Measurements from ENCODE around the gene TUBB4A.

The TUBB4A gene

DNA sequence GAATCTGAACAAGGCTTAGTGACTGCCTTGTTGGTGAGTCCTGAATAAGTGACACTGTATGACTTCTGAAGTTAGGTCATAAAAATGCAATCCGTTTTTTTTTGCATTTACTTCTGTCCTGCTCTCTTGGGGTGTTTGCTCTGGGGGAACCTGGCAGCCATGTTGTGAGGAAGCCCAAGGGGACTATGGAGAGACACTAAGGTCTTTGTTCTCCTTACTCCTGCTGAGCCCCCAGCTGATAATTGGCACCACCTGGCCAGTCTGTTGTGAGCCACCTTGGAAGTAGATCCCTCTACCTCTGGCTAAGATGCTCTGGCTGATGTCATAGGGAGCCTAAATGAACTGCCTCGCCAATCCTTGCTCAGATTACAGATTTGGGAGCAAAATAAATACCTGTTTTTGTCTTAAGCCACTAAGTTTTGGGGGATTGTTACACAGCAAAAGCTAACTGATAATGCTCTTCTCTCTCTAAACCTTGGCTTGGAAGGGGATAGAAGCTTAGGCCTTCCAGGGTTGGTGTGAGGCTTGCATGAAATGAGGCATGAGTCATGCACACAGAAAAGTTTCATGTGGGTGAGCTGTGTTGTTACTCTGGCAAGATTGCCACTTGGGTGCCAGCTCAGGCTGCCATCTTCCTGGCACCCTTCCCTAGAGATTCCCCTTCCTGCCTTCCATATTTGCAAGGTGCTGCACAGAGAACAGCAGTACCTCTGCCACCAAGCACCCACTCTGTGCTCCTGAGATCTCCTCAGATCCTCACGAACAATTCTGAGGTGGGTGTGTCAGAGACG, 10.1 kb downstream of the TUBB4A start:
- no peak for DNase-seq

- DNase-seq: no peak
Observed at GRCh38 chr19:6490134-6490533, 12.0 kb downstream of the TUBB4A start.

DNA sequence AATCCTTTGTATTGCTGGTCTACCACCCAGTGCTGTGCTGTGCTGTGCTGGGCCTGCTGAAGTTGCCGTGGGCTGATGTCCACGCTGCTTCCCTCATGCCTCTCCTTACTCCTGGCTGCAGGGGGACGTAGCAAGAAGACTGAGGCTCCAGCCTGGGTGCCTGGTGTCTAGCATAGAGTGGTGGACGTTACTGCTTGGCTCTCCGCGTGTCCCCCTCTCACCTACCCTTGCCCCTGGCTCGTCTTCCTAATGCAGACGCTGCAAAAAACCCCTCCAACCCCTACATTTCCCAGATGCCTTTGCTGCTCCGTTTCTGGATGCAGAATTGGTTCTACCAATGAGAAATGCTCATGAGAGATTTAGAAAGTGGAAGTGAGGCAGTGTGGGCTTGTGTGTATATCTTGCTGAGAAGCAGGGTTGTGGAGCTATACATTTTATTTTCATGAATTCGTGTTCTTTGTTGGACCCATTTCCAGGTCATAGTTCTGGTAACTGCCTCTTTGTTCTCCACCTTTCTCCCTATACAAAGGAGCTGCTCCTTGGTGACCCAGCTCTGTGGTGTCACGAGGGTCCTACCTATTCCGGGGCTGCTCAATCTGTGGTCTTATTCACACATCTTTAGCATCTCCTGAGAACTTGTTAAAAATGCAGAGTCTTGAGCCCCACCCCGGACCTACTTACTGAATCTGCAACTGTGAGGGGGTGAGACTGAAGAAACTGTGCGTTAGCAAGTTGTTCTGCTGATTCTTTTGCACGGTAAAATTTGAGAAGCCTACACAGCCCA, 12.6 kb downstream of the TUBB4A start:
- DNase-seq: peak; percentile 33

DNA sequence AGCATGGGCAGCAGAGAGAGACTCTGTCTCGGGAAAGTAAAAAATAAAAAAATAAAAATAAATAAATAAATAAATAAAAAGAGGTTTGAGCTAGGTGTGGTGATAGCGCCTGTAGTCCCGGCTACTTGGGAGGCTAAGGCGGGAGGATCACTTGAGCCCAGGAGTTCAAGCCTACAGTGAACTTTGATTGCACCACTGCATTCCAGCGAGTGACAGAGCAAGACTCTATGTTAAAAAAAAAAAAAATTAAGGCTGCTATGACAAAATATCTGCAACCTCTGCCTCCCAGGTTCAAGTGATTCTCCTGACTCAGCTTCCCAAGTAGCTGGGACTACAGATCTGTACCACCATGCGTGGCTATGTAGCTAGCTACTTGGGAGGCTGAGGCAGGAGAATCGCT, 17.3 kb downstream of the TUBB4A start:
- DNase-seq: no peak

- DNase-seq: no peak
Observed at GRCh38 chr19:6484230-6484629, 17.9 kb downstream of the TUBB4A start.

DNA sequence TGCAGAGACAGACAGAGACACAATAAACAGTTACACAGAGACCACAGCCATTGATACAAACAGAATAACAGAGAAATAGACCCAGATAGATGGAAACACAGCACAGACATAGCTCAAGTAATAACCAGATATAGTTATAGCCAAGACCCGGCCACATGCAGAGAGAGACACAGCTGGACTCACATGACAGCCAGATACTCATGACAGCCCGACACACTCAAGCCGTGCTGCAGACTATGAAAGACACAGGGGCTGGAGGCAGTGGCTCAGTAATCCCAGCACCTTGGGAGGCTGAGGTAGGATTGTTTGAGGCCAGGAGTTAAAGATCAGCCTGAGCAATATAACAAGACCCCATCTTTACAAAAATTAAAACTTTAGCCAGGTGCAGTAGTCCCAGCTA, 18.9 kb downstream of the TUBB4A start:
- DNase-seq: no peak

GRCh38 chr19:6482343-6482686, 19.8 kb downstream of the TUBB4A start:
- no peak for DNase-seq

DNA sequence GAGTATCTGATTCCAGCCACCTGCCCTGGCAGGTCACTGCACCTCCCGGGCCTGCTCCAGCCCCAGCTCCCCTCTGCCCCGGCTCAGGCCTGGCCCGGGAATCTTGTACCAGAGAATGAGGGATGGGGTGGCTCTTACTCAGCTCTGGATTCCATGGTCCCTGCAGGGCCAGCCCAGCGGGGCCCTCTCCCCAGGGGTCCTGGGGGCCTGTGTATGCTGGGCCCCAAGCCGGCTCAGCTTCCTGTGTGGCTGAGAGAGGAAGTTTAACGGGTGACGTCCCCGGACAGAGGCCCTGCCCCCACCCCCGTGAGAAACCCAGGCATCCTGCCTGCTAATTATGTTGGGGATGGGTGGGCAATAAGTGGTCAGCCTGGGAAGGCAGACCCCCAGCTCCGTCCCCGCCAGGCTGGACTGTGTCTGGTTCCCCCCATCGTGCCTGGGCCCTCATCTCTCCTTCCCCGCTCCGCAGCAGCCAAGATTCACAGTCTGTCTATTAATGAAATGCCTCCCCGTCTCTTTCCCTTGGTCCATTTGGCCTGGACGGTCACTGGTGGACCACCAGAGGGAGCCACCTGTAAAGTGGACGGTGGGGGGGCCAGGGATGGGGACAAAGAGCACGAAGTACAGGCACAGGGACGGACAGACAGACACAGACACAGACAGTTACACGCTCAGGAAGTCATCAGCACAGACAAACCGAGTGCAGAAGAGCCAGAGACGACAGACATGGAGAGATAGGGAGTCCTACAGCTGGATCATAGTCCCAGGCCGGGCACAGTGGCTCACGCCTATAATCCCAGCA, 20.4 kb downstream of the TUBB4A start, which contains the start of gene DENND1C:
DENND1C (minus strand) TSS at position 247 of the 802 bp plus-strand sequence; CDS start at position 155, 92 bp downstream.
- peak; percentile 78 for DNase-seq

GRCh38 chr19:6480848-6481415, 21.2 kb downstream of the TUBB4A start:
- peak; percentile 31 for DNase-seq

DNA sequence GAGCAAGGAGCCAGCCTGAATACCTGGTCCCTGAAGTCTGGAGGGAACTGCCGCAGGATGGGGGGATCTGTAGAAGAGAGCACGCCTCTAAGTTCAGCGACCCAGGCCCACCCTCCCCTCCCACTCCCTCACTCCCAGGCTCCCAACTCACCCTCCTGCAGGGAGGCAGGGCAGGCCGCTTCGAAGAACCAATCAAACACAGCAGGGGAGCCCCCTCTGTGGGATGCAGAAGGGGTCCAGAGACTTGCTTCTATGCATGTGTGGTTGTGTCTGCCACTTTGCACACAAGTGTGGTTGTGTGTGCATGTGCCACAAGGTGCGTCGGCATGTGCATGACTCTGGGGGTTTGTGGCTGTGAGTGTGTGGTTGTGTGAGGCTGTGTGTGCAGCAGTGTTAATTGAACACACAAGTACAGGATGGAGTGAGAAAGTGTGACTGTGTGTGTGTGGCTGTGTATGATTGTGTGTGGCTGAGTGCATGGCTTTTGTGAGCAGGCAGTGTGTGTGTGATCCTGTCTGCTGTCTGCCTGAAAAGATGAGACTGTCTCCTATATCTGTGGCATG, 22.2 kb downstream of the TUBB4A start:
- DNase-seq: no peak

DNA sequence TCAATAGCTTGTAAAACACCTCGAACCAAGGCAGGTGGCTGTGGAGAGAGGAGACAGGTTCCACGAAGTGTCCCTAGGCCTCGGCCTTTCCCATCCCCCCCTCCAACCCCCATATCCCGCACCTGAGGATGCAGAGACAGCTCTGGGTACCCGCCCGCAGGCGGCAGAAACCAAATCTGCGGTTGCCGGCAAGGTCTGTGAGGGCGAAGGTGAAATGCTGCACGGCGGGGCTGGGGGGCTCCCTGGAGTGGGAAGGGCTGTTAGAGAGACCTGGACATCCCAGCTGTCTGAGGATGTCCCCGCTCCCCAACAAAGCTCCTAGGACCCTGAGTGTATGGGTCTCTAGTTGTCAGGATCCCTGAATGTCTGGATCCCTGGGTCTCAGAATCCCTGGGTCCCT, 23.3 kb downstream of the TUBB4A start:
- DNase-seq: no peak

- no peak for DNase-seq
Observed at GRCh38 chr19:6476896-6477431, 25.1 kb downstream of the TUBB4A start.

GRCh38 chr19:6476155-6476895, 25.8 kb downstream of the TUBB4A start:
- DNase-seq: peak; percentile 72

DNA sequence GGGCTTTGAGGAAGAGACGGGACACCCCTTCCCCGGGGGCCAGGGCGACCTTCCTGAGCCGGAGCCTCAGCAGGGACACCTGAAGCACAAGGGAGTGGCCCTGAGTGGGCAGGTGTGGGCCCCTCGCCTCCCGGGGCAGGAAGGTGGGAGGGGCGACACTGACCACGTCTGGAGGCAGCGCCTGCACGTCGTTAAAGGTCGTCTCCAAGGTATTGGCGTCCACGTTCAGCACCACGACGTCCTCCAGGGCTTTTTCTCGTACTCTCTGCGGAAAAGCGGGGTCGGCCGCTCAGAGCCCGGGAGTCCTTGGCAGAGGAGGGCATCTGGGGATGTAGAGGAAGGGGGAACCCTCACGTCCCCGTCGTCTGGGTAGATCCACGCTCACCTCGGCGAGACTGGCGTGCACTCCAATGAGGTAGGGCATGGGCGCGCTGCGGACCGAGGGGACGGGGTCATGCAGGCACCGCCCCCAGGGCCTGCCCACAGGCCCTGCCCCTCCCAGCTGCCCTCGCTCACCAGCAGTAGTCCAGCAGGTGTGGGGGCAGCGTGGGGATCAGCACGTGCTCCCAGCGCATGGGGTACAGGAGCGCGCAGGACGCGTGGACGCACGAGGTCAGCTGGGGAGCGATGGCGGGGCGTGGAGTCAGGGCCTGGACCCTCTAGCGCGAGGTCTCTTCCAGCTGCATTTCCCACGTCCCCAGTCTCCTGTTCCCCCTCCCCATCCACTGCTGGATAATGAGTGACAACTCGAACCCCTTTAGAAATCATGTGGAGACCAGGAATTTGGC, 26.6 kb downstream of the TUBB4A start:
- DNase-seq: no peak

GRCh38 chr19:6473647-6474046, 28.5 kb downstream of the TUBB4A start:
- DNase-seq: no peak

GRCh38 chr19:6472713-6473112, 29.4 kb downstream of the TUBB4A start:
- DNase-seq: no peak

DNA sequence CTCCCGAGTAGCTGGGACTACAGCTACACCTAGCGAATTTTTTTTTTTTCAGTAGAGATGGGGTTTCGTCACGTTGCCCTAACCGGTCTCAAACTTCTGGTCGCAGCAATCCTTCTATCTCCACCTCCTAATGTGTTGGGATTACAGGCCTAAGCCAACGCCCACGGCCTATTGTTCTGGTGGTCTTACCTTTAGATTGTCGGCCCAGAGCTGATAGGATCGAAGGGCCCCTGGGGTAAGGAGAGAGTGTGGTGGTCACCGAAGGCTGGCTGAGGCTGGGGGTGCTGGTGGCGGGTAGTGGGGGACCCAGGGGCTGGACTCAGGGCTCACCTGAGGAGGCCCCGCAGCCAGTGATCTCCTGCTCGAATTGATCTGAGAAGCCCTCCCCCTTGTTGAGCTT, 31.0 kb downstream of the TUBB4A start:
- no peak for DNase-seq

DNA sequence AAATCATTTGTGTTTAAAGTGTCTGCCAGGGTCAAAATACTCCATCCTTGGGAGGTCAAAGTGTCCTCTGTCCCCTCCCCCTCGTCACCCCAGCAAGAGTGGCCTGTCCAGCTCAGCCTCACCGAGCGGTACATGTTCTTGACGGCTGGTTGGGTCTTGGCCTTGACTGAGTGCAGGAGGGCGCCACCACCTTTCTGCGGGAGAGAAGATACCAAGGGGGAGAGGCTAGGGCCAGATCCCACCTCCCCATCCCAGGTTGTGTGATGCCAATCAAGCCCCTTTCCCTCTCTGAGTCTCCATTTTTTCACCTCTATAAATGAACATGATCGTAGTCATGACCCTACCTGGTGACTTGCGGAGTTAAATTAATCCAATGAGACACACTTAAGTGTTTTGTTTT, 31.9 kb downstream of the TUBB4A start:
- DNase-seq: no peak

GRCh38 chr19:6467384-6467783, 34.7 kb downstream of the TUBB4A start:
- no peak for DNase-seq

DNA sequence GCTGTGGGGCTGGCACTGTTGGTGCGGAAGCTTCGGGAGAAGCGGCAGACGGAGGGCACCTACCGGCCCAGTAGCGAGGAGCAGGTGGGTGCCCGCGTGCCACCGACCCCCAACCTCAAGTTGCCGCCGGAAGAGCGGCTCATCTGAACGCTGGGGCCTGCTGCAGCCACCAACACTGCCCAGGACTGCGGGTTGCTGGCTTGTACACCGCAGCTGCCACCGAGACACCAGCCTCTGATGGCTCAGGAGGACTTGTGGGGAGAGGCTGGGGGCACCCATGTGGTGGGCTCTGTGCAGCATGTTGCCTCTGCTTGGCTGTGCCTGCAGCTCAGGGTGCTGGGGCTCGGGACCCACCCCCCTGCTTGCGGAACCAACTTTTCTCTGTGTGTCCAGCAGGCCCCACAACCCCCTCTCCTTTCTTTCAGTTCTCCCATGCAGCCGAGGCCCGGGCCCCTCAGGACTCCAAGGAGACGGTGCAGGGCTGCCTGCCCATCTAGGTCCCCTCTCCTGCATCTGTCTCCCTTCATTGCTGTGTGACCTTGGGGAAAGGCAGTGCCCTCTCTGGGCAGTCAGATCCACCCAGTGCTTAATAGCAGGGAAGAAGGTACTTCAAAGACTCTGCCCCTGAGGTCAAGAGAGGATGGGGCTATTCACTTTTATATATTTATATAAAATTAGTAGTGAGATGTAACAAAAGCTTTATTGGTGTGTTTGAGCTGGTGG, 35.4 kb downstream of the TUBB4A start:
- DNase-seq: no peak
